B cell (primary cell): ENCODE results near the gene FLNB.

Experiments
- CTCF ChIP-seq: fragments of 200-600 bp; IDR thresholded peaks from one replicate; pipeline ENCODE4 v1.8.0; 2022; ENCODE audit warnings: antibody characterized with exemption, mild to moderate bottlenecking
- EZH2 ChIP-seq: IDR thresholded peaks from 2 replicates; pipeline ENCODE4 v1.6.1; 2012; ENCODE audit warnings: borderline replicate concordance, low read depth, mild to moderate bottlenecking, moderate library complexity, low read length; ENCODE audit not compliant: insufficient read depth, poor library complexity, severe bottlenecking

- TF ChIP-seq CTCF, result no peak
- no peak for TF ChIP-seq EZH2
These were observed 180.8 kb downstream of the FLNB start for GRCh38 chr3:58188921-58189451.
